AG10803 (cell line): Measurements from ENCODE around the gene DBET.
"Not testable (repeated sequence)": the region's sequence is repeated elsewhere in the genome, so short reads cannot be mapped to it uniquely, and the experiment has no call there.

Experiments used
- DNase-seq: peaks from one replicate; pipeline ENCODE4 v3.0.0; 2010; ENCODE audit warnings: low read depth
- H3K4me3 ChIP-seq: 2 replicates; pipeline ENCODE4 v1.5.1; 2011; ENCODE audit warnings: mild to moderate bottlenecking, low read length, control low read depth
- TF ChIP-seq, protein P1 (sequence below): conservative IDR thresholded peaks from 2 replicates; pipeline ENCODE4 v1.5.1; 2011; ENCODE audit warnings: mild to moderate bottlenecking, low read length, control low read depth, inconsistent platforms

Gene DBET

DNA sequence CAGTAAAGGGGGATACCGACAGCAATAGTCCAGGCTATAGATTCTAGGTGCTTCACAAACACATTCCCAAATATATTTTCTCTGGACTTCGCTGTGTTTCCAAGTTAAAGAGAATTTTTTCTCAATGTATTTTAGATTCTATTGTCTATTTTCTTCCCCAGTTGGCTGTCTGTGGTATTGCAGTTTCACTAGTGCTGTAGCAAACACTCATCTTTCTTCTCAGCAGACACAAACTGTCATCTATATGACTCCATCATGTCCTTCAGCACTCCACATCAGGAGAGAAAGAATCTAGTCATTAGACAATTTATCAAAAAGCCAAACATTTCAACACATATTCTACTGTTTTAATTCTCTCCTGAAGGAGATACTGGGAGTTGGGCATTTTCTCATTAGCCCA lies at the start of gene DBET:
TSS of gene DBET (plus strand) at position 161 of the 400 bp plus-strand sequence.
- not testable (repeated sequence) for DNase-seq, H3K4me3 ChIP-seq

DNA sequence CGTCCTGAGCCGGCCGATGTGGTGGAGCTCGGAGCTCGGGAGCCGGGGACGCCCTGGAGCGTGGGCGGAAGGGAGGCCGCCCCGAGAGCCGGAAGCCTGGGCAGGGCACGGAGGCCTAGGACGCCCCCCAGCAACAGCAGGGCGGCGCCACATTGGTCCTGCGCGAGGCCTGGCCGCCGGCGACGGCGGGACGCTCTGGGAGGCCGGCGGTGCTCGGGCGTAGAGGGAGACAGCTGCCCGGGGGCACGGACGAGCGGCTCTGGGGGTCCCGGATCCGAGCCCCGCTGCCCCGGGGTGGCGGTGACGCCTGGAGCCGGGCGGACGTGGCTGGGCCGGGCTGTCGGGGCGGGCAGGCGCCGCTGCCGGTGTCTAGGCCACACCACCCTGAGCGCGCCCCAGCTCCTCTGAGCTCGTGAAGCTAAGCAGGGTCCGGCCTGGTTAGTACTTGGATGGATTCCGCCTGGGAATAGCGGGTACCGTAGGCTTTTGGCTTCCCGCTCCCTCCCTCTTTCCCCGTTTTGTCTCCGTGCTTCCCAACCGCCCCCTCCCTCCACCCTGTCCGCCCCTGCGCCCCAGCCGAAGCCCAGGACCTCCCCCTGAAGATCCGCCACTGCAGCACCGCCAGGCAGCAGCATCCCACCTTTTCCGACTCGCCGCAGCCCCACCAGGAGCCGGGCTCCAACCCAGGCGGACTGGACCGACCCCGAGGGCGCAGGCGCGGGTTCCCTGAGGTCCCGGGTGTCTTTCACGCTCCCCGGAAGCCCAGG lies 49.3 kb upstream of the DBET start:
- peak overlapping the region; percentile 17; the same call in 1 of the 2 replicates for H3K4me3 ChIP-seq
- TF ChIP-seq, protein P1, sequence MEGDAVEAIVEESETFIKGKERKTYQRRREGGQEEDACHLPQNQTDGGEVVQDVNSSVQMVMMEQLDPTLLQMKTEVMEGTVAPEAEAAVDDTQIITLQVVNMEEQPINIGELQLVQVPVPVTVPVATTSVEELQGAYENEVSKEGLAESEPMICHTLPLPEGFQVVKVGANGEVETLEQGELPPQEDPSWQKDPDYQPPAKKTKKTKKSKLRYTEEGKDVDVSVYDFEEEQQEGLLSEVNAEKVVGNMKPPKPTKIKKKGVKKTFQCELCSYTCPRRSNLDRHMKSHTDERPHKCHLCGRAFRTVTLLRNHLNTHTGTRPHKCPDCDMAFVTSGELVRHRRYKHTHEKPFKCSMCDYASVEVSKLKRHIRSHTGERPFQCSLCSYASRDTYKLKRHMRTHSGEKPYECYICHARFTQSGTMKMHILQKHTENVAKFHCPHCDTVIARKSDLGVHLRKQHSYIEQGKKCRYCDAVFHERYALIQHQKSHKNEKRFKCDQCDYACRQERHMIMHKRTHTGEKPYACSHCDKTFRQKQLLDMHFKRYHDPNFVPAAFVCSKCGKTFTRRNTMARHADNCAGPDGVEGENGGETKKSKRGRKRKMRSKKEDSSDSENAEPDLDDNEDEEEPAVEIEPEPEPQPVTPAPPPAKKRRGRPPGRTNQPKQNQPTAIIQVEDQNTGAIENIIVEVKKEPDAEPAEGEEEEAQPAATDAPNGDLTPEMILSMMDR, result no peak
- no peak for DNase-seq

DNA sequence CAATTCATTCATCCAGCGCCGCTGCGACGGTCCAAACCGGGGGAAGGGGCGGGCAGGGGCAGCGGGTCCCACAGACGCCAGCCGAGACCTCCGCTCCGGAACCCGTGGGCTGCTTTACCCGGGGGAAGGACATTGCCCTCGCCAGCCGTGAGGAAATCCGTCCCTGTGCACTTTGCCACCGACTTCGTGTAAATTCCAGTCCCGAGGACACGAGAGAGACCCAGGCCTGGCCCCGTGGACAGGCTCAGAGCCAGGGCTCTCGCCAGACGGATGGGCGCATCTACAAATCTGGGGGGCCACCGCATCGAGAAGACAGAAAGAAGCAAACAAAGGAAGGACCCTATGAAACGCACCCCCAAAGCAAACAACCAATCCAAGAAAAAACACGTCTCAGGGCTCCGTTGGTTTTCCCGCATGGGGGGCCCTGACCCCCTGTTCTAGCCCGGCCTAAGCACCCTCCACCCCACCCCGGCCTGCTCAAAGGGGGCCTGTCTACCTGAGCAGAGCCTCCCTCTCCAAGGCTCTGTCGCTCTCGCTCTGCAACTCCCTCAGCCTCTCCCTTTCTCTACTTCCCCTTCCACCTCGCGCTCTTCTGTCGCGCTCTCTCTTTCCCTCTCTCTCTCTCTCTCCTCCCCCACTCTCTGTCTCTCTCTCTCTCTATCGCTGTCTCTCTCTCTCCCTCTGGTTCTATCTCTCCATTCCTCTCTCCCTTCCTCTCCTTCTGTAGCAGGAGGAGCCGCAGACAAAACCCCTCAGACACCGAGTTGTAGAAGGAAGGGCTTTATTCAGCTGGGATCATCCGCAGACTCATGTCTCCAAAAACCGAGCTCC lies 48.5 kb upstream of the DBET start:
- no peak overlapping the region for H3K4me3 ChIP-seq
- DNase-seq, result no peak
- TF ChIP-seq, protein P1, result no peak

DNA sequence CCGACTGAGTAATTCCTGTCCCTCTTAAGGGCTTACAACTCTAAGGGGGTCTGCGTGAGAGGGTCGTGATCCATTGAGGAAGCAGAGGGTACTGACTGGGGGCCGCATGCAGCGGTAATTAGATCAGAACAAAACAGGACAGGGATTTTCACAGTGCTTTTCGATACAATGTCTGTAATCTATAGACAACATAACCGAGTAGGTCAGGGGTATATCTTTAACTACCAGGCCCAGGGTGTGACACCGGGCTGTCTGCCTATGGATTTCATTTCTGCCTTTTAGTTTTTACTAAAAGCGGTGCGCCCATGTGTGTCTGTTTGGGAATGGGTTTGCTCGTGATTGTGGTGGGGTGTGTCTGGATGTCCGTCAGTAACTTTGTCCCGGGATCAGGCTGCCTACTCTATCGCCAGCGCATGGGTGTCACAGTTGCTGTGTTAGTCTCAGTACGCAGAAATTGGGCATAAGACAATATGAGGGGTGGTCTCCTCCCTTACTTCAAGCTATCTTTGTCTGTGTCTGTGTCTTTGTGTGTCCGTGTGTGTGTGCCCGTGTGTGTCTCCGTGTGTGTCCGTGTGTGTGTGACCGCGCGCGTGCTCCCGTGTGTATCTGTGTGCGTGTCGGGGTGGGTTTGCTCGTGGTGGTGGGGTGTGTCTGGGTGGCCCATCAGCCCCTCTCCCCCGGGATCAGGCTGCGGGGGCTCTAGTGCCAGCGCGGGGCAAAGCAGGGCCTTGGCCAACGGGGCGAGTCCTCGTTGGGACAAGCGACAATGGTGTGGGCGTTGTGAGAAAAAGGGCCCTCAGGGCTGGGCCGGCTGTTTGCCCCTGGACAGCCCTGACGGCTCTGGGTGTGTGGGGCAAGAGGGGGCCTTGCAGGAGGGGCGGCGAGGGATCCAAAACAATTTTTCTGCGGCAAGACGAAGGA lies 47.7 kb upstream of the DBET start:
- no peak for DNase-seq
- TF ChIP-seq, protein P1, result no peak
- no peak overlapping the region for H3K4me3 ChIP-seq

DNA sequence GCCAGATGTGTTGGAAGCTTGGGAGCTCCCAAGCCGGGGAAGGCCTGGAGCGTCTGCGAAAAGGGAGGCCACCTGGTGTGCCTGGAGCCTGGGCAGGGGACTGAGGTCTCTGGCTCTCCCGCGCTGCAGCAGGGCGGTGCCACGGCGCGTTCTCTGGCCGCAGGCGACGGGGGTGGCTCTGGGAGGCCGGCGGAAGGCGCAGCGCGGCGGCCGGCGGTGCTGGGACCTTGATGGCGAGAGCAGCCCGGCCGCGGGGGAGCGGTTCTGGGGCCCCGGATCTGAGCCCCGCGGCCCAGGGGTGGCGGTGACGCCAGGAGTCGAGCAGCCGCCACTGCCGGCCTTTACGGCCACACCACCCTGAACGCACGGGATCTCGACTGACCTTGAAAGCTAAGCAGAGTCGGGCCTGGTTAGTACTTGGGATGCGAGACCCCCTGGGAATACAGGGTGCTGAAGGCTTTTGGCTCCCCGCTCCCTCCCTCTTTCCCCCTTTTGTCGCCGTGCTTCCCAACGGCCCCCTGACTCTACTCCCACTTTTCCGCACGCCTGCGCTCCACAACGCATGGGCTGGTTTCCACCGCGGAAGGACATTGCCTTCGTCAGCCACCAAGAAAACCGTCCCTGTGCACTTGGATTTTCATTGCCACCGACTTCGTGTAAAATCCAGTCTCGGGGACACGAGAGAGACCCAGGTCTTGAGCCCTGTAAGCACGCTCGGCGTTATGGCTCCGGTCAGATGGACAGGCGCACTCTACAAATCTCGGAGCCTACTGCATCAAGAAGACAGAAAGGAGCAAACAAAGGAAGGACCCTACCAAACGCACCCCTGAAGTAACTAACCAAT lies 46.7 kb upstream of the DBET start:
- DNase-seq, result no peak
- H3K4me3 ChIP-seq, result no peak overlapping the region
- TF ChIP-seq, protein P1, result no peak

DNA sequence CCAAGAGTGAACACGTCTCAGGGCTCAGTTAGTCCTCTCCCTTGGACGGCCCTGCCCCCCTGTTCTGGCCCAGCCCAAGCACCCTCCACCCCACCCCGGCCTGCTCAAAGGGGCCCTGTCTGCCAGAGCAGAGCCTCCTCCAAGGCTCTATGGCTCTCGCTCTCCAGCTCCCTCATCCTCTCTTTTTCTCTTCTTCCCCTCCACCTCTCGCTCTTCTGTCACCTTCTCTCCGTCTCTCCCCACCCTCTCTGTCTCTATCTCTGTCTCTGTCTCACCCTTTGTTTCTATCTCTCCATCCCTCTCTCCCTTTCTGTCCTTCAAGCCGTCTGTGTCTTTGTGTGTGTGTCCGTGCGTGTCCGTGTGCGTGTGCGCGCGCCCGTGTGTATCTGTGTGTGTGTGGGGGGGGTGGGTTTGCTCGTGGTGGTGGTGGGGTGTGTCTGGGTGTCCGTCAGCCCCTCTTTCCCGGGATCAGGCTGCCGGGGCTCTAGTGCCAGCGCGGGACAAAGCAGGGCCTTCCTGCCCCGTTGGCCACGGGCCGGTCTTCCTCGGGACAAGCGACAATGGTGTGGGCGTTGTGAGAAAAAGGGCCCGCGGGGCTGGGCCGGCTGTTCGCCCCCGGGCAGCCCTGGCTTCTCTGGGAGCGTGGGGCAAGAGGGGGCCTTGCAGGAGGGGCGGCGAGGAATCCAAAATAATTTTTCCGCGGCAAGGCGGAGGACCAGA lies 45.9 kb upstream of the DBET start:
- TF ChIP-seq, protein P1, result no peak
- no peak overlapping the region for H3K4me3 ChIP-seq

More for the DNA sequence above, 45.9 kb upstream of the DBET start:
- no peak for DNase-seq
